Raji (cell line): Measurements from ENCODE around the gene NDUFA13.

ENCODE experiments used
- POLR2A ChIP-seq: IDR thresholded peaks from 2 replicates; pipeline ENCODE4 v1.6.1; 2011; ENCODE audit warnings: low read depth, low read length, control low read depth; ENCODE audit not compliant: insufficient read depth

Gene NDUFA13

GRCh38 chr19:19532806-19533701 lies 17.0 kb downstream of the NDUFA13 start:
- TF ChIP-seq POLR2A, result no peak

GRCh38 chr19:19533841-19534240 lies 17.8 kb downstream of the NDUFA13 start:
- TF ChIP-seq POLR2A, result no peak

GRCh38 chr19:19534556-19535265 lies 18.7 kb downstream of the NDUFA13 start:
- TF ChIP-seq POLR2A, result no peak

GRCh38 chr19:19535311-19536191 lies 19.5 kb downstream of the NDUFA13 start:
- no peak for TF ChIP-seq POLR2A

- no peak for TF ChIP-seq POLR2A
Observed at GRCh38 chr19:19537075-19538048, 21.3 kb downstream of the NDUFA13 start.

- no peak for TF ChIP-seq POLR2A
Observed at GRCh38 chr19:19538061-19538784, 22.2 kb downstream of the NDUFA13 start, which contains the start of gene CILP2. Gene CILP2, plus strand, starts transcription at chr19:19538265. Its CDS starts 85 bp downstream, at chr19:19538350.

- no peak for TF ChIP-seq POLR2A
Observed at GRCh38 chr19:19538785-19539166, 22.8 kb downstream of the NDUFA13 start.

- no peak for TF ChIP-seq POLR2A
Observed at GRCh38 chr19:19539698-19540063, 23.7 kb downstream of the NDUFA13 start.

- TF ChIP-seq POLR2A, result no peak
Observed at GRCh38 chr19:19540064-19540714, 24.2 kb downstream of the NDUFA13 start.

GRCh38 chr19:19540715-19541515 lies 24.9 kb downstream of the NDUFA13 start:
- TF ChIP-seq POLR2A, result no peak

- no peak for TF ChIP-seq POLR2A
Observed at GRCh38 chr19:19541616-19542015, 25.6 kb downstream of the NDUFA13 start.

- TF ChIP-seq POLR2A, result no peak
Observed at GRCh38 chr19:19542507-19542906, 26.5 kb downstream of the NDUFA13 start.
